Memory B cell (primary cell): ENCODE measurements around the gene CP.
A peak's percentile ranks its signal among the peaks of the same experiment; 100 is the strongest.

Source experiments
- ATAC-seq: fragments of 150-1000 bp; cut with Tn5 transposase; 2 replicates; pipeline ENCODE4 v1.10.0; 2021; ENCODE audit warnings: low read depth, mild to moderate bottlenecking, moderate library complexity
- DNase-seq, 2 donors: peaks; one replicate each; pipeline ENCODE4 v3.0.0; 2022; ENCODE audit warnings: low spot score in 2 of 2
- H3K27ac Mint-ChIP-seq: one replicate; pipeline ENCODE4 v1.8.0; 2022; ENCODE audit warnings: mild to moderate bottlenecking, moderate library complexity, mixed read lengths
- H3K27me3 Mint-ChIP-seq: one replicate; pipeline ENCODE4 v1.8.0; 2022; ENCODE audit warnings: mixed read lengths
- H3K36me3 Mint-ChIP-seq: one replicate; pipeline ENCODE4 v1.8.0; 2022; ENCODE audit warnings: mild to moderate bottlenecking, mixed read lengths
- H3K4me1 Mint-ChIP-seq: one replicate; pipeline ENCODE4 v1.8.0; 2022; ENCODE audit warnings: mixed read lengths
- H3K4me3 Mint-ChIP-seq: one replicate; pipeline ENCODE4 v1.8.0; 2022; ENCODE audit warnings: mild to moderate bottlenecking, moderate library complexity, mixed read lengths
- H3K9me3 Mint-ChIP-seq: one replicate; pipeline ENCODE4 v1.8.0; 2022; ENCODE audit warnings: mixed read lengths

The CP gene

DNA sequence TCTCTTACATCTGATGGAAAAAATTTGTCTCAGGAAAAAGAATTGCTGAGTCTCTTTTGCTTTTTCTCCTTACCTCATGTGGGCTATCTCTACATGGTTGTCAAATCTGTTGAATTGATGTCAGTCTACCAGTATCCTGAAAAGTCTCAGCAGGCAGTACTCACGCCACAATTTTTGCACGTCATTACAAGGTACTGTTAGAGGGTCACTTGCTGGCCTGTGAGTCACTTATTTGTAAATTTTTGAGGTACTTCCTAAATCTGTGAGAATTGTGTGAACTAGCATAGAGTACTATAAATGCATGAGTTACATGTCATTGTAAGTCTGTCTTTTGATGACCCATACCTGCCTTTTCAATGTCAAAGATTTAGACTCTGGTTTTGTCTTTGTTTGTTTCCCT, 76.3 kb downstream of the CP start:
- ATAC-seq = peak; percentile 24
- Mint-ChIP-seq H3K27ac (no peak overlapping the region), H3K4me1 (peaks cover 30% of the 10 kb centered on the region), H3K27me3 (no peaks in the 10 kb centered on the region), H3K9me3 (no peaks in the 10 kb centered on the region), H3K4me3 (peak overlapping the region; percentile 33), H3K36me3 (peaks cover 20% of the 10 kb centered on the region)
- DNase-seq = no peak

DNA sequence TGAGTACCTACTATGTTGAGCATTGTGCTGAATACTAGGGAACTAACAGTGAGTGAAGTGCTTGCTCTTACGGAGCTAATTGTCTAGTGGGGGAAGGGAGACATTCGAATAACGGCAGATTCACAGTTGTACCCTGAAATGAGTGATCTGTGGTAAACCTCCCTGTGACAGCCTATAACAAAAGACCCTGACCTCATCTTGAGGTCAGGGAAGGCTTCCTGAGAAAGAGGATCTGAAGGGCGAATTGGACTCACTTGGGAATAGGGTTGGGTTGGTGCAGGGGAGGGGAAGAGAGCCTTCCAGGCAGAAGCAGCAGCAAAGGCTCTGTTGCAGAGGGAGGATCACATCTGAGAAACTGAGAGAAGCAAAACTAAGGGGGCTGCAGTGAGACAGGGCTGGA, 78.9 kb downstream of the CP start:
- H3K27me3 Mint-ChIP-seq = no peaks in the 10 kb centered on the region
- H3K36me3 Mint-ChIP-seq = peaks cover 20% of the 10 kb centered on the region
- H3K4me3 Mint-ChIP-seq = no peak overlapping the region
- H3K9me3 Mint-ChIP-seq = no peaks in the 10 kb centered on the region
- ATAC-seq (no peak), DNase-seq (no peak)
- H3K4me1 Mint-ChIP-seq = peaks cover 34% of the 10 kb centered on the region
- H3K27ac Mint-ChIP-seq = peak overlapping the region; percentile 85

DNA sequence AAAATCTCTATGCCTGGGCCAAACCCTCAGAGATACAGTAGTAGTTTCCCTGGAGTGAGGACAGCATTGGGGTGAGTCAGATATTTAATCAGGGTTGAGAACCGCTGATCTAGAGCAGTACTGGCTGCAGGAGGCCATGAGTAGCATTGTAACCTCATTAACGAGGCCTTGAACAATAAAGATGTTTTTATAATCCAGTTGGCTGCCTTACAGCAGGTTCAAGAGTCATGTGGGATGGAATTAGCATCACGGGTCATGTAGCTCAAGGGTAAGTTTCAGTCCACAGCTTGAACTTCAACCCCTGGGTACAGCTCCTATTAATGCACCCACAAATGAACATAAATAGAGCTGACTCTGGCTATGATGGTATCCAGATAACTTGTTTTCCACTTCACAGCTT, 87.1 kb downstream of the CP start:
- no peak overlapping the region for H3K4me3 Mint-ChIP-seq
- peaks cover 45% of the 10 kb centered on the region for H3K4me1 Mint-ChIP-seq
- H3K9me3 Mint-ChIP-seq = no peaks in the 10 kb centered on the region
- DNase-seq = no peak
- H3K36me3 Mint-ChIP-seq = peaks cover 9% of the 10 kb centered on the region
- H3K27ac Mint-ChIP-seq = peak overlapping the region; percentile 43
- no peaks in the 10 kb centered on the region for H3K27me3 Mint-ChIP-seq
- no peak for ATAC-seq

DNA sequence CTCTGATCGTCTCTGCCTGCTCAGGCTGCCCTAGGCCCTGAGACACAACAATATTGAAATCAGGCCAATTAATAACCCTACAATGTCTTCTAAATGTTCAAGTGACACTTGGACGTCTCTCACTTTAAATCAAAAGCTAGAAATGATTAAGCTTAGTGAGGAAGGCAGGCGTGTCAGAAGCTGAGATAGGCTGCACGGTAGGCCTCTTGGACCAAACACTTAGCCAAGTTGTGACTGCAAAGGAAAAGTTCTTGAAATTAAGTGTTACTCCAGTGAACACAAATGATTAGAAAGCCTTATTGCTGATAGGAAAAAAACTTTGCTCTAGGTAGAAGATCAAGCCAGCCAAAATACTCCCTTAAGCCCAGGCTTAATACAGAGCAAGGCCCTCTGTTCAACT, 90.0 kb downstream of the CP start:
- Mint-ChIP-seq H3K4me1 (peaks cover 44% of the 10 kb centered on the region), H3K27me3 (no peaks in the 10 kb centered on the region)
- DNase-seq = no peak

DNA sequence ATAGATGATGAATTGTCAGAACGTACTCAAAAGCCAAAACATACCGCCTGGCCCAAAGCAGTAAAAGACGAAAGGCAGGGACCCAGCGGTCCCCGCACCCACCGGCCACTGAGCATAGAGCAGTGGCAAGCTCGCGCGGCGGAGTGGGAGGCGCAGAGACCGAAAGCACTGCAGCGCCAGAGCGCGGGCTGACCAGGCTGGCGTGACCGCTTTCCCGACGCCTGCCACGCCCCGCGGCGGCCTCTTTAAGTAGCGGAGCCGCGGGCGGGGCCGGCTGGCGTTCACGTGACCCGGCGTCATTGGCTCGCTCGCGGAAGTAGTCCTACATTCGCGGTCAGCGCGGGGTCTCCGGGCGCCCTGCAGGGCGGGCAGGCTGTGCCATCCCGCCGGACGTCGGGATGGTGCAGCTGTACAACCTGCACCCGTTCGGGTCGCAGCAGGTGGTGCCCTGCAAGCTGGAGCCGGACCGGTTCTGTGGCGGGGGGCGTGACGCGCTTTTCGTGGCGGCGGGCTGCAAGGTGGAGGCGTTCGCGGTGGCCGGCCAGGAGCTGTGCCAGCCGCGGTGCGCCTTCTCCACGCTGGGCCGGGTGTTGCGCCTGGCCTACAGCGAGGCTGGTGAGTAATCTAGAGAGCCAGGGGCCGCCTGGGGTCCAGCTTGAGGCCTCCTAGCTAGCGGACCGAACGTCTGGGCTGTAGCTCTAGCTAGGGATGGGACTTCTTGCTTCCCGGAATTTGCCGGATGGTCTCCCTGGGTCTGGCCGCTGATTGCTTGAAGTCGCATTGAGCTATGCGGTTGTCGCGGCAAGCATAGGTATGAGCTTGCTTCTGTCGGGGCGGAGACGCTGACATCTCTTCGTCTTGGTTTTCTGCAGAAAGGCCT, 92.1 kb downstream of the CP start, which contains the start of gene HPS3:
TSS of gene HPS3 (plus strand) at position 313 of the 880 bp plus-strand sequence. CDS start at position 399, 86 bp downstream.
- Mint-ChIP-seq H3K4me1 (peaks cover 42% of the 10 kb centered on the region), H3K27ac (peak within 1 kb of the TSS; percentile 92), H3K4me3 (peak within 1 kb of the TSS; percentile 87), H3K36me3 (peaks cover 7% of the 10 kb centered on the region), H3K9me3 (no peaks in the 10 kb centered on the region), H3K27me3 (no peaks in the 10 kb centered on the region)
- ATAC-seq (peak; percentile 92), DNase-seq (peak; percentile 68 to 80)

More for the DNA sequence above, 90.0 kb downstream of the CP start:
- H3K9me3 Mint-ChIP-seq = no peaks in the 10 kb centered on the region
- H3K4me3 Mint-ChIP-seq = peak overlapping the region; percentile 87
- H3K27ac Mint-ChIP-seq = peak overlapping the region; percentile 92
- ATAC-seq = no peak
- peaks cover 9% of the 10 kb centered on the region for H3K36me3 Mint-ChIP-seq

DNA sequence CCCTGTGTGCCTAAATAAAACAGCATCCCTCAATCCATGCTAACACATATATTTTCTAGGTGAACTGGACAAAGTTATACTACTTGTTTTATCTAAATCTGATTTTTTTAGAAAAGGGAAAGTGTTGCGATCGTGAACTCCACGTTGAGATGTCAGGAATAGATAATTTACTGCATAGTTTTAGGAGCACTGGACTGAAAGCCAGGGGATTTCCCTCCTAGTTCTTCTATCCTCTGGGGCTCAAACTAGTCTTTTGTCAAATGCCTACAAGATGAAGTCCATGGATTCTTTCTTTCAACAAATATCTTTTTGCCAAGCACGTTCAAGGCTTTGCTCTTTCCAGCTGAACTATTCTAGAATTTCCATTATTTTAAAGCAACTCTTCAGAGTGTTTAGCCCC, 92.8 kb downstream of the CP start:
- no peak for DNase-seq
- peak overlapping the region; percentile 87 for H3K4me3 Mint-ChIP-seq
- no peaks in the 10 kb centered on the region for H3K27me3 Mint-ChIP-seq
- ATAC-seq = peak; percentile 4
- peaks cover 3% of the 10 kb centered on the region for H3K36me3 Mint-ChIP-seq
- H3K4me1 Mint-ChIP-seq = peaks cover 37% of the 10 kb centered on the region
- peak overlapping the region; percentile 92 for H3K27ac Mint-ChIP-seq
- H3K9me3 Mint-ChIP-seq = no peaks in the 10 kb centered on the region

DNA sequence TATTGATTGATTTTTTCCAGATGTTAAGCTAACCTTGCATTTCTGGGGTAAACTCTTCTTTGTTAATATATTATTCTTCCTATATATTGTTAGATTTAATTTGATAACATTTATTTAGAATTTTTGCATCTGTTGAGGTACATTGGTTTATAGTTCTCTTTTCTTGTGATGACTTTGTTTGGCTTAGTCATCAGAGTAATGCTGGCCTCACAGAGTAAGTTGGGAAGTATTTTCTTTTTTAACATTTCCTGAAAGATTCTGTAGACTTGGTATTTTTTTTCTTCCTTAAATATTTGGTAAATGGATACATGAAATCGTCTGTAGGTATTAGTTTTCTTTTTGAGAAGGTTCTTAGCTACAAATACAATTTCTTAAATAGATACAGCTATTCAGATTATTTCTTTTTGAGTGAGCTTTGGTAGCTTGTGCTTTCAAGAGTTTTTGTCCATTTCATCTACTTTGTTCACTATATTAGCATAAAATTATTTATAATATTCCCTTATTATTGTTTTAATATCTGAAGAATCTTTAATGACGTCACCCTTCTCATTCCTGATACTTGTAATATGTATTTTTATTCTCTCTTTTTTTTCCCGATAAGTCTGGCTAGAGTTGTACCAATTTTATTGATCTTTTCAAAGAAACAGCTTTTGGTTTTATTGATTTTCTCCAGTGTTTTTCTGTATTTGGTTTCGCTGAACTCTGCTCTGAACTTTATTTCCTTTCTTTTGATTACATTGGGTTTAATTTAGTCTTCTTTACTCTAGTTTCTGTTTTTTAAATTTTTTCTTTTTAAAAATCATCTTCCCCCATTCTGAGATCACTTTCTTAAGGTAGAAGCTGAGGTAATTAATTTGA, 98.7 kb downstream of the CP start:
- no peak overlapping the region for H3K27ac Mint-ChIP-seq

More for the DNA sequence above, 98.7 kb downstream of the CP start:
- ATAC-seq (no peak), DNase-seq (no peak)
- no peaks in the 10 kb centered on the region for H3K36me3 Mint-ChIP-seq
- H3K27me3 Mint-ChIP-seq = no peaks in the 10 kb centered on the region
- no peak overlapping the region for H3K4me3 Mint-ChIP-seq
- H3K9me3 Mint-ChIP-seq = no peaks in the 10 kb centered on the region
- peaks cover 9% of the 10 kb centered on the region for H3K4me1 Mint-ChIP-seq
